Measurements from ENCODE around the gene IRF2BP2.

Gene IRF2BP2

GRCh38 chr1:234604495-234605398 lies 5.2 kb downstream of the IRF2BP2 start:
- no peaks in the 10 kb centered on the region for H3K9me3 ChIP-seq (ENCODE audit: insufficient read depth, low read length, severe bottlenecking)
- peak overlapping the region; percentile 90 for H3K4me2 ChIP-seq (ENCODE audit: insufficient read depth, low read length)
- no peak for ATAC-seq (ENCODE audit: insufficient read depth, low read depth)
- peaks cover 55% of the 10 kb centered on the region for H4K20me1 ChIP-seq (ENCODE audit: insufficient read depth, low read length)
- H3K27ac ChIP-seq (ENCODE audit: low read length) = peak overlapping the region; percentile 95
- peak overlapping the region; percentile 94 for H3K9ac ChIP-seq (ENCODE audit: low read depth, low read length)
- H3K4me1 ChIP-seq (ENCODE audit: insufficient read depth, low read length) = peaks cover 80% of the 10 kb centered on the region
- H2AFZ ChIP-seq (ENCODE audit: low read depth, low read length) = no peak overlapping the region
- H3K36me3 ChIP-seq (ENCODE audit: insufficient read depth, low read length) = peaks cover 66% of the 10 kb centered on the region
- peaks cover 82% of the 10 kb centered on the region for H3K79me2 ChIP-seq (ENCODE audit: insufficient read depth, low read length)
- no peaks in the 10 kb centered on the region for H3K27me3 ChIP-seq (ENCODE audit: insufficient read depth, low read length, poor library complexity)
- no peak for DNase-seq
- no peak for TF ChIP-seq EZH2 (IDR thresholded peaks at IDR 0.05; ENCODE audit: borderline replicate concordance, low read depth, low read length, severe bottlenecking)
- peak overlapping the region; percentile 62 to 69; a peak in 3 of 4 replicates for H3K4me3 ChIP-seq (ENCODE audit: low read depth in 1 of 2, low read length in 2 of 2)

GRCh38 chr1:234603221-234604204 lies 6.5 kb downstream of the IRF2BP2 start:
- peak overlapping the region in 1 of 2 experiments; percentile 69; a peak in 2 of 4 replicates for H3K4me3 ChIP-seq (ENCODE audit: low read depth in 1 of 2, low read length in 2 of 2)
- H4K20me1 ChIP-seq (ENCODE audit: insufficient read depth, low read length) = peaks cover 55% of the 10 kb centered on the region

GRCh38 chr1:234602334-234603220 lies 7.4 kb downstream of the IRF2BP2 start:
- H3K79me2 ChIP-seq (ENCODE audit: insufficient read depth, low read length) = peaks cover 65% of the 10 kb centered on the region
- TF ChIP-seq EZH2 (IDR thresholded peaks at IDR 0.05; ENCODE audit: borderline replicate concordance, low read depth, low read length, severe bottlenecking) (no peak), CTCF (IDR thresholded peaks at IDR 0.05; ENCODE audit: borderline replicate concordance, extremely low read depth, low read length, poor library complexity, severe bottlenecking) (no peak)
- ATAC-seq (ENCODE audit: insufficient read depth, low read depth) = no peak
- no peaks in the 10 kb centered on the region for H3K9me3 ChIP-seq (ENCODE audit: insufficient read depth, low read length, severe bottlenecking)
- no peaks in the 10 kb centered on the region for H3K27me3 ChIP-seq (ENCODE audit: insufficient read depth, low read length, poor library complexity)
- peaks cover 97% of the 10 kb centered on the region for H3K4me1 ChIP-seq (ENCODE audit: insufficient read depth, low read length)
- peak overlapping the region; percentile 90 for H3K4me2 ChIP-seq (ENCODE audit: insufficient read depth, low read length)
- H3K9ac ChIP-seq (ENCODE audit: low read depth, low read length) = peak overlapping the region; percentile 94
- H2AFZ ChIP-seq (ENCODE audit: low read depth, low read length) = no peak overlapping the region
- H3K27ac ChIP-seq (ENCODE audit: low read length) = peak overlapping the region; percentile 60
- no peak for DNase-seq
- H3K36me3 ChIP-seq (ENCODE audit: insufficient read depth, low read length) = peaks cover 49% of the 10 kb centered on the region
- H4K20me1 ChIP-seq (ENCODE audit: insufficient read depth, low read length) = peaks cover 46% of the 10 kb centered on the region
- H3K4me3 ChIP-seq (ENCODE audit: low read depth in 1 of 2, low read length in 2 of 2) = peak overlapping the region in 1 of 2 experiments; percentile 42; a peak in 2 of 4 replicates

More at GRCh38 chr1:234603221-234604204, 6.5 kb downstream of the IRF2BP2 start:
- Histone ChIP-seq H3K79me2 (ENCODE audit: insufficient read depth, low read length) (peaks cover 75% of the 10 kb centered on the region), H3K4me2 (ENCODE audit: insufficient read depth, low read length) (peak overlapping the region; percentile 90), H3K36me3 (ENCODE audit: insufficient read depth, low read length) (peaks cover 58% of the 10 kb centered on the region), H3K4me1 (ENCODE audit: insufficient read depth, low read length) (peaks cover 92% of the 10 kb centered on the region), H3K9ac (ENCODE audit: low read depth, low read length) (peak overlapping the region; percentile 94), H3K9me3 (ENCODE audit: insufficient read depth, low read length, severe bottlenecking) (no peaks in the 10 kb centered on the region), H2AFZ (ENCODE audit: low read depth, low read length) (no peak overlapping the region), H3K27me3 (ENCODE audit: insufficient read depth, low read length, poor library complexity) (no peaks in the 10 kb centered on the region), H3K27ac (ENCODE audit: low read length) (peak overlapping the region; percentile 60)
- ATAC-seq (ENCODE audit: insufficient read depth, low read depth) (no peak), DNase-seq (no peak)
- no peak for TF ChIP-seq EZH2 (IDR thresholded peaks at IDR 0.05; ENCODE audit: borderline replicate concordance, low read depth, low read length, severe bottlenecking)
- no peak for TF ChIP-seq CTCF (IDR thresholded peaks at IDR 0.05; ENCODE audit: borderline replicate concordance, extremely low read depth, low read length, poor library complexity, severe bottlenecking)
